ENCODE data around the gene KCNS3.
A peak's percentile ranks its signal among the peaks of the same experiment; 100 is the strongest.

The KCNS3 gene

DNA sequence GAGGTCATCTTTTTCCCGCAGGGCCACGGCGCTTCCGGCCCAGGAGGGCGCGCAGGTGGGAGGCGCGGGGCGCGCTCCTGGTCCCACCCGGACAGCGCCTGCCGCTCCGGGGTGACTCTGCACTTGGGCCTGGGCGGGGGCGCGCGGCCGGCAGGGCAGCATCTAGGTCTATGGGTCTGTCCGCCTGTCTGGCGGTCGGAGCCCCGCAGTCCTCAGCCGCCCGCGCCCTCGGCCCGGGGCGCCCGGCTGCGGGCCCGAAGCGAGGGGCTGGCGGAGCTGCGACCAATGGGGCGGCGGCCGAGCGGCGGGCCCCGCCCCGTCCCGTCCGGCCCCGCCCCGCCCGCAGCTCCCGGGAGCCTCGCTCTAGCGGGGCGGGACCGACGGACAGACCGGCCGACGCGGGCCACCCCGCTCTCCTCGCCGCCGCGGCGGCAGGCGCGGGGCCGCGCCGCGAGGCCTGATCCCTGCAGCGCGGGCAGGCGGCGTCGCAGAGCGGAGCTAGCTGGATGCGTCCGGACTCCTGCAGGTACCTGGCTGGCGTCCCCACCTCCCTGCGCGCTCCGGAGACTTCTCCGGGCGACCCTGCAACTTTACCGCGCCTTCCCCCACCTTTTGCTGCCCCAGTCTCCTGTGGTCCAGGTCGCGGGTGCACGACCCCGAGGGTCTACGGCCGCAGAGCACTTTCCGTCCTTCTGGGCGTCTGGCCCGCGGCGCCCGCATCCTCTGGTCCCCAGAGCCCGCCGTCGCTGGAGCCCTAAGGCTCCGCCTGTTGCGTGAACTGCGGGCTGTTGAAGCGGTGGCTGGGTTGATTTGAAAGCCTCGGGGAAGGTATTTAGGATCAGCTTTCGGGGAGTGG lies at the start of gene KCNS3:
Gene KCNS3 (plus strand): TSS at position 387 of the 856 bp plus-strand sequence. CDS start 52,342 bp downstream, outside the sequence.
- no peak for DNase-seq (ENCODE audit: low read depth in 3 of 3)

GRCh38 chr2:17830053-17831034 lies 48.1 kb upstream of the KCNS3 start:
- peak in 1 of 3 experiments; percentile 51 for DNase-seq (ENCODE audit: low read depth in 3 of 3)

DNA sequence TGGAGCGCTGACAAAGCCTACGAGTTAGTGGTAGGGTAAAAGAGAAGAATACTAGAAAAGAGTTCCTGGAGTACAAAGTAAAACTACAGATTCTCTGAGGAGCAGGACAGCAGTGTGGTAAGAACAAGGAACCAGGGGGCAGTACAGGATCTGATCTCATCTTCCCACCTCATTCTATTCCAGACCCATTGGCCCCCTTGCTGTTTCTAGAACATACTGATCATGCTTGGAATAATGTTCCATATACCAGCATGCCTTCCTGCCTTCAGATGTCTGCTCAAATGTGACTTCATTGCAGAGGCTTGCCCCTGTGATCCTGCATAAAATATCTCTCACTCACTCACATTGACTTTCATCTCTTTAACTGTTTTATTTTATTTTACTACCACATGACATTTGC lies 43.0 kb upstream of the KCNS3 start:
- DNase-seq (ENCODE audit: low read depth in 3 of 3): no peak

DNA sequence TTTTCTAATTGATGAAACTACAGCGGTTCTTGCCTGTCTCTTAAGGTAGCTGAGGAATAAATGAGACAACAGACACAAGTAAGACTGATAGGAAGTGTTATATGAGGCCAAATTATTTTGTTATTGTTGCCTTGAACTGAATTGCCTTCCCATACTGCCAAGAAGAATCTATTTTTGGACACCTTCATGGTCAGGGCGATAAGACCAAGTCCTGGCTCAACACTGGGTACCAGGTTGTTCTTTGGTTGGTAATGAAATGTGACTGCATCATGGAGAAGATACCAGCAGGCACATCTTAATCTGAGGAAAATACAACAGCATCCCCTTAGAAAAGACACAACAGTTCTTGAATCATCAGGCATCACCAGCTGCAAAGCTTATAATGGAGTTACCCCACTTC lies 38.5 kb upstream of the KCNS3 start:
- no peak for DNase-seq (ENCODE audit: low read depth in 3 of 3)

DNA sequence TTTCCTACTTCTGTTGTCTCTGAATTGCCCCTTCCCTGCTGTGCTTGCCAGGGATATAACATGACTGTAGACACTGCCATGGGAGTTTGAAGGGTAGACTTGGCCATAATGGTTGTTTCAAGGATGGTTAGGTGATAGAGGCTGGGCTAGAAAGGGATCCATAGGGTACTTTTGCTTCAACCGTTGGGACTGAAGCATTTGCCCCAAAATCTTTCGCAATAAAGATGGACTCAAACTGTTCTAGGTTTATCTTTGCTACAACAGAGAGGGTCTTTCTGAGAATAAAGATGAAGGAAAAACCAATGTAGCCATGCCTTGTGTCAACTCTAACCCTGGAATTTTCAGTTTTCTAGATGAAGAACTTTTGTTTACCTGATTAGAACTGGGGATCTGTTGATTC lies 35.0 kb upstream of the KCNS3 start:
- no peak for DNase-seq (ENCODE audit: low read depth in 3 of 3)

DNA sequence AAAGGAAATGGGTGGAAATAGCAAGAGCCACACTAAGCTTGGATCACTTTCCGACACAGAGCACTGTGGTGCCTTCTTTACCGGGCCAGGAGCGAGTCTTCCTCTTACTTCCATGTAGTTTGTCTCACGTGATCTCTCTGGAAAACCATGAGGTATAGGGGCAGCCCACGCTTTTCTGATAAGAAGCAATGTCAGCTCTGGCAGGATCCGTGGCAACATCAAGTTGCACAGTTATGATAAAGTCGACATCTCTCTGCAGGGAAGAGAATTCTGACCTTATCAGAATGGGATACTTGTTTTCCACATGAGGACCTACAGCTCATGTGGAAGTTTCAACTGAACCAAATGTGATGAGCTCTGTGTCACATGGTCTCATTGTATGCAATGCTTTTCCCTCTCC lies 32.7 kb upstream of the KCNS3 start:
- DNase-seq (ENCODE audit: low read depth in 3 of 3): no peak

DNA sequence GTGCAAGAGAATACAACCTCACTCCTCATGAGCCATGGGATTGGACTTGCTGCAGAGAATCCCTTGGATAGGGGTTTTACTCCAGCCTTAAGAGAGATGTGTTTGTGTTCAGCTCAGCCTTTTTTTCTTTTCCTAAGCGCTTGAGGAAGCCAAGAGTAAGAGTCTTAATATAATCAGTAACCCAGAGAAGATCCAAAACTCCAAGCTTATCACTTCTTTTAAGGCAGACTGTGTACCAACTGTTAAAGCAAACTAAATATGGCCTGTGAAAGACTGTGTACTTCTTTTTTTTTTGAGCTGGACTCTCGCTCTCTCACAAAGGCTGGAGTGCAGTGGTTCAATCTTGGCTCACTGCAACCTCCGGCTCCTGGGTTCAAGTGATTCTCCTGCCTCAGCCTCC lies 31.8 kb upstream of the KCNS3 start:
- DNase-seq (ENCODE audit: low read depth in 3 of 3): no peak

DNA sequence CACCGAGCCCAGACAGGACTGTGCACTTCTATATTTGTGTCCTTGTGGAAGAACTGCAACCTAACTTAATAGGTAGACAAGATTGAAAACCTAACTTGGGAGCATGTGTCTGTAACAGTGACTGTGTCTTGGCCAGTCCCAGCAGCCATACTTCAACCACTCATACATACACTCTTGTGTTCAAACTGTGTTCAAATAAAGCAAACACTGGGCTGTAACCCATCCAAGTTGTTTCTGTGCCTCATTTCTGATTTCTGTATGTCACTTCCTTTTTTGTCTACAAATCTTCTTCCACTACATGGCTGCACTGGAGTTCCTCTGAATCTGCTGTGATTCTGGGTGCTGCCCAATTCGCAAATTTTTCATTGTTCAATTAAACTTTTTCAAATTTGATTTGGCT lies 31.2 kb upstream of the KCNS3 start:
- no peak for DNase-seq (ENCODE audit: low read depth in 3 of 3)

DNA sequence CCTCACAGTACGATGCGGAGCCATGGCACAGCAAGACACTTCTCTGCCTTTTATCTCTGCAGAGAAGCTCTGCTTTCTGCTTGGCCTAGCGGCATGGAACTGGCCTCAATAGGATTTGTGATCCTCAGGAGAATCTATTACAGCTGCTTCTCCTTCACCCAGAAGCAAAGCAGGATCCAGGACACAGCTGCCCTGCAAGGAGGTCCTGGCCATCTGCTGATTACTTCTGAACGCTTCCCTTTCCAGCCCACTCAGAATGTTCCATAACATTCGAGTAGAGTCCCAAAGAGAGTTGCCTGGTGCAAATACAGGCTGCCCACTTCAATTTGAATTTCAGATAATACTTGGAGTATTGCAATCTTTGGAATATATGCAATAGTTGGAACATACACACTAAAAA lies 29.2 kb upstream of the KCNS3 start:
- no peak for DNase-seq (ENCODE audit: low read depth in 3 of 3)

DNA sequence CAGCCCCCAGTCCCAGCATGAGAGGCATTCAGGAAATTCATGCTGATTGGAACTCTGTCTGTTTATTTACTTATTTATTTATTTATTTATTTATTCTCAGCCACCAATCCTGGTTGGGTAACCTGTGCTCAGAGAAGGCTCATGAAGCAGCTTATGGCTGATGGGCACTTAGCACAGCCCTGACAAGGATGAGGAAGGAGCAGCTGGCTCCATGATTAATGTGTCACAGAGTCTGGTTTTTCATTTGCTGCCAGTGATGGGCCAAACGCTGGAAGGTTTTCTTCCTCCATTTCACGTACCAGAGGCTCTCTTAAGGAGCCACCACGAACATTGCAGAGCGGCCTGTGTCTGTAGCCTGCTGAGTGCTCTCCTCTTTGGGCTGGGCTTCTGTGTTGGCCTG lies 28.3 kb upstream of the KCNS3 start:
- DNase-seq (ENCODE audit: low read depth in 3 of 3): no peak

GRCh38 chr2:17851731-17852585 lies 26.5 kb upstream of the KCNS3 start:
- DNase-seq (ENCODE audit: low read depth in 3 of 3): peak in 1 of 3 experiments; percentile 32

DNA sequence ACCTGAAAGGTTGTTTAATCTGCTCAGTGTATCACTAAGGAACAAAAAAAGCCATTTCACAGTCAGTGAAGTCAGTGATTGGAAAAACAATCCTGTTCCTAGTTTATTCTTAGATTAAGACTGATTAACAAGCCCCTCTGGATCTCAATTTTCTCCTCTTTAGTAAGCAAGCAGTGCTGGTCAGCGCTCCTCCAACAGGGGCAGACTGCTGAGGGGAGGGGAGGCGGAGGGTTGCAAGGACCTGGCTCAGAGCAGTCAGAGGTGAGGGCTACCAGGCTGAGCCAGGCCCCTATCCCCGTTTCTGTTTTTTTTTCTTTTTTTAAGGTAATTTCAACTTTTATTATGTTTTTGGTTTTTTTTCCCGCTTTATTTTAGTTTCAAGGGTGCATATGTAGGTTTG lies 24.7 kb upstream of the KCNS3 start:
- no peak for DNase-seq (ENCODE audit: low read depth in 3 of 3)

- no peak for DNase-seq (ENCODE audit: low read depth in 3 of 3)
Measured at GRCh38 chr2:17857021-17857420, 21.4 kb upstream of the KCNS3 start.

DNA sequence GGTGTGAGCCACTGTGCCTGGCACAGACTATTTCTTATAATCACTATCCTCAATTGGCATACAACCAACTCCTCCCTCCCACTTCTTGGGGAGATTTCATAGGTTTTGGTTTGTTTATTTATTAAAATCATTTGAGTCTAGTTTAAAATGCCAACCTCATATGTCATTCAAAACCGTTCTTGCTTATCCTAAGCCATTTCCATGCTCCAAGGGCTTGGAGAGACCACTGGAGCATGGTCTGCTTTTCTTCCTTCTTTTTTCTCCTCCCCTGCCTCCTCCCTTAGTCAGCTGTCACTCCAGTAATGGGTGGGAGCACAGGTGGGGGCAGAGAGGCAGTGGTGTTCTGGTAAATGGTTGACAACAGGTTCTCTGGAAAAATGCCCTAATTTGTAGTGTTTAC lies 20.4 kb upstream of the KCNS3 start:
- no peak for DNase-seq (ENCODE audit: low read depth in 3 of 3)

- DNase-seq (ENCODE audit: low read depth in 3 of 3): no peak
Measured at GRCh38 chr2:17863539-17863938, 14.9 kb upstream of the KCNS3 start.

- DNase-seq (ENCODE audit: low read depth in 3 of 3): no peak
Measured at GRCh38 chr2:17864676-17865075, 13.8 kb upstream of the KCNS3 start.

DNA sequence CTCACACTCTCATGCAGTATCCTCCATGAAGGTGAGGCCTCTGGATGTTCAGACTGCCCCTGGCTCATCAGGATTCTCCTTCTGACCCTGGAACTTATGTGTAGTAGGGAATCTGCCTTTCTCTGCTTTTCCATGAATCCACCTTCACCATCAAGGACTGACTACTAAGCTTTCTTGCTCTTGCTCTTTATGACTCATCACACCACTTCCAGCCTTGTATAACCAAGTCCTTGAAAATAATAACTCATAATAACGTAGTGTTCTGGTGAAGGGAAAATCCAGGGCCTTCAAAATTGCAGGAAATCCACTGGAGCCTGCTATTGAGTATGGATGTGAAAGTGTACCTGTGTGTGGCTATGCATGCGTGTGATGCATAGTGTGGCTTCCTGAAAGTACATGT lies 11.3 kb upstream of the KCNS3 start:
- no peak for DNase-seq (ENCODE audit: low read depth in 3 of 3)

- no peak for DNase-seq (ENCODE audit: low read depth in 3 of 3)
Measured at GRCh38 chr2:17869128-17869527, 9.3 kb upstream of the KCNS3 start.

- no peak for DNase-seq (ENCODE audit: low read depth in 3 of 3)
Measured at GRCh38 chr2:17871639-17872038, 6.8 kb upstream of the KCNS3 start.

DNA sequence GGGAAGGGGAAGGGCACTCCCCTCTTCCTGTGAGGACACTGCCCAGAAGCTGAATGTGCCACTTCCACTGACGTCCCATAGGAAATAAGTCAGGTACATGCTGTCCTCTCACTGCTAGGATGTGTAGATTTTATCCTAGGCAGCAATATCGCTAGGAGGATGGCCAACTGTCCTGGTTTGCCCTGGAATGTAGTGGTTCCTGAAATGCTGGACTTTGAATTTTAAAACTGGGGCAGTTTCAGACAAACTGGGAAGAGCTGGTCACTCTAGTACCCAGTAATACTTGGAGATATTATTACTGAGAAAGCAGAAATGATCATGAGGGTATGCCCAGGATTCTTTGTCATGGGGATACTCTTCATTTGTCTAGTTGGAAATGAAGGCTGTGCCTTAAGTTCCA lies 5.4 kb upstream of the KCNS3 start:
- no peak for DNase-seq (ENCODE audit: low read depth in 3 of 3)

GRCh38 chr2:17876590-17876989 lies 1.9 kb upstream of the KCNS3 start:
- no peak for DNase-seq (ENCODE audit: low read depth in 3 of 3)

GRCh38 chr2:17877811-17878280 lies 621 bp upstream of the KCNS3 start:
- DNase-seq (ENCODE audit: low read depth in 3 of 3): no peak
